Osteoblast (primary cell): ENCODE results near the gene PACS2. TPM values are rescaled to one million over a fixed set of nuclear protein-coding genes. Genes with fewer than 3 reads are reported as not detected.

Experiments
- DNase-seq: peaks from one replicate; pipeline ENCODE4 v3.0.0; 2011; ENCODE audit warnings: low spot score, mixed read lengths; ENCODE audit not compliant: insufficient read length; ENCODE audit errors: missing footprints
- H2AFZ ChIP-seq: 2 replicates; pipeline ENCODE4 v1.6.0; 2011; ENCODE audit warnings: mild to moderate bottlenecking, low read length
- H3K27ac ChIP-seq: 2 replicates; pipeline ENCODE4 v1.5.1; 2011; ENCODE audit warnings: mild to moderate bottlenecking, low read depth, low read length, moderate library complexity
- H3K27me3 ChIP-seq: 2 replicates; pipeline ENCODE4 v1.6.0; 2012; ENCODE audit warnings: mild to moderate bottlenecking, control low read depth, inconsistent platforms, low read length, moderate library complexity; ENCODE audit not compliant: insufficient read depth
- H3K36me3 ChIP-seq: 2 replicates; pipeline ENCODE4 v1.5.1; 2011; ENCODE audit warnings: mild to moderate bottlenecking, low read length, control low read depth, moderate library complexity; ENCODE audit not compliant: insufficient read depth
- H3K4me1 ChIP-seq: 2 replicates; pipeline ENCODE4 v1.5.1; 2011; ENCODE audit warnings: mild to moderate bottlenecking, low read length, control low read depth, moderate library complexity; ENCODE audit not compliant: insufficient read depth
- H3K4me2 ChIP-seq: 2 replicates; pipeline ENCODE4 v1.6.0; 2011; ENCODE audit warnings: mild to moderate bottlenecking, low read length; ENCODE audit not compliant: insufficient read depth
- H3K4me3 ChIP-seq: fragments of 200-600 bp; sonication (generic); 3 replicates; pipeline ENCODE4 v1.5.1; 2012; ENCODE audit warnings: mild to moderate bottlenecking, low read length, inconsistent platforms; ENCODE audit not compliant: insufficient read depth
- H3K79me2 ChIP-seq: 2 replicates; pipeline ENCODE4 v1.6.0; 2012; ENCODE audit warnings: mild to moderate bottlenecking, low read length, control low read depth, inconsistent platforms; ENCODE audit not compliant: insufficient read depth
- H3K9me3 ChIP-seq: 2 replicates; pipeline ENCODE4 v1.5.1; 2011; ENCODE audit warnings: low read depth, low read length, control low read depth
- H4K20me1 ChIP-seq: 2 replicates; pipeline ENCODE4 v1.6.0; 2012; ENCODE audit warnings: mild to moderate bottlenecking, low read length, control low read depth; ENCODE audit not compliant: insufficient read depth
- CTCF ChIP-seq: IDR thresholded peaks from 2 replicates; pipeline ENCODE4 v1.5.1; 2011; ENCODE audit warnings: mild to moderate bottlenecking, low read depth, low read length, moderate library complexity; ENCODE audit errors: extremely low read depth
- total RNA-seq: library from RNA; depleted of rRNA; stranded (reverse); fragments of >200 nt; gene quantifications from 2 replicates; pipeline ENCODE4 v1.2.3, GENCODE V29; 2012

PACS2 gene
- total RNA-seq, 1 donor = 81.1 TPM

- Histone ChIP-seq H3K4me1 (peaks cover under 1% of the 10 kb centered on the region), H3K36me3 (no peaks in the 10 kb centered on the region), H3K27ac (no peak overlapping the region), H3K4me2 (no peak overlapping the region), H2AFZ (no peak overlapping the region), H3K9me3 (no peaks in the 10 kb centered on the region), H3K27me3 (no peaks in the 10 kb centered on the region), H4K20me1 (peaks cover 35% of the 10 kb centered on the region), H3K79me2 (peaks cover 47% of the 10 kb centered on the region), H3K4me3 (no peak overlapping the region)
- no peak for TF ChIP-seq CTCF
- no peak for DNase-seq
Measured at GRCh38 chr14:105280525-105280924, 34.0 kb upstream of the PACS2 start.

- DNase-seq = peak; percentile 95
- Histone ChIP-seq H3K4me2 (no peak overlapping the region), H3K27me3 (no peaks in the 10 kb centered on the region), H4K20me1 (peaks cover 35% of the 10 kb centered on the region), H3K4me3 (no peak overlapping the region), H3K27ac (no peak overlapping the region), H3K9me3 (no peaks in the 10 kb centered on the region), H2AFZ (no peak overlapping the region), H3K36me3 (no peaks in the 10 kb centered on the region), H3K4me1 (no peaks in the 10 kb centered on the region), H3K79me2 (peaks cover 52% of the 10 kb centered on the region)
- peak; percentile 85 for TF ChIP-seq CTCF
Measured at GRCh38 chr14:105281371-105282097, 33.0 kb upstream of the PACS2 start.

GRCh38 chr14:105282098-105282725 lies 32.3 kb upstream of the PACS2 start:
- Histone ChIP-seq H3K79me2 (peaks cover 59% of the 10 kb centered on the region), H3K36me3 (no peaks in the 10 kb centered on the region), H3K4me3 (no peak overlapping the region), H3K4me2 (no peak overlapping the region), H3K9me3 (no peaks in the 10 kb centered on the region), H3K27me3 (no peaks in the 10 kb centered on the region), H4K20me1 (peaks cover 41% of the 10 kb centered on the region), H3K27ac (no peak overlapping the region), H3K4me1 (no peaks in the 10 kb centered on the region), H2AFZ (no peak overlapping the region)
- no peak for TF ChIP-seq CTCF
- no peak for DNase-seq

- DNase-seq = peak; percentile 79
- no peaks in the 10 kb centered on the region for H3K9me3 ChIP-seq
- no peak for TF ChIP-seq CTCF
- H3K4me3 ChIP-seq = no peak overlapping the region
- peaks cover 42% of the 10 kb centered on the region for H4K20me1 ChIP-seq
- H2AFZ ChIP-seq = no peak overlapping the region
- H3K27me3 ChIP-seq = no peaks in the 10 kb centered on the region
- H3K36me3 ChIP-seq = no peaks in the 10 kb centered on the region
- no peak overlapping the region for H3K4me2 ChIP-seq
- H3K27ac ChIP-seq = no peak overlapping the region
- peaks cover 59% of the 10 kb centered on the region for H3K79me2 ChIP-seq
- no peaks in the 10 kb centered on the region for H3K4me1 ChIP-seq
Measured at GRCh38 chr14:105283028-105283427, 31.5 kb upstream of the PACS2 start.
